CD1c-positive myeloid dendritic cell (primary cell): ENCODE measurements around the gene CIAO3.
A peak's percentile ranks its signal among the peaks of the same experiment; 100 is the strongest.
"Not testable (repeated sequence)": the region's sequence is repeated elsewhere in the genome, so short reads cannot be mapped to it uniquely, and the experiment has no call there.

ENCODE experiments used
- DNase-seq: peaks from one replicate; pipeline ENCODE4 v3.0.0-alpha.2; 2016; ENCODE audit errors: extremely low spot score

Gene CIAO3

DNA sequence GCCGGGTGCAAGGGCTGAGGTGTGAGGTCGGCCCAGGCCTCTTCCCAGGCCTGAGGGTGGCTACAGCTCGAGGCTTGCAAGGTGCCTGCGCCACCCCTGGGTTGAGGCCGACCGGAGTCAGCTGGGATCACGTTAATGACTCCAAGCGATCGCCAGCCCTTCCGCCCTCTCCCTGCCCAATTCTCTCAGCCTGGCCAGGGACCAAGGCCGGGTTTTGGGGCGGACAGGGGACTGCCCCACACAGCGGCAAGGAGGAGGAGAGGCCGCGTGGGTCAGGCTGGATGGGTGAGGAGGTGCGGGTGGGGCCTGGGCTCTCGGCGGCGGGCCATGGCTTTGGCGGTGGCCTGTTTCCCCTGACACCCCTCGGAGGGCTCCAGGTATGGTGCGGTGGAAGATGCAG is 47.4 kb downstream of the CIAO3 start:
- DNase-seq, result no peak

DNA sequence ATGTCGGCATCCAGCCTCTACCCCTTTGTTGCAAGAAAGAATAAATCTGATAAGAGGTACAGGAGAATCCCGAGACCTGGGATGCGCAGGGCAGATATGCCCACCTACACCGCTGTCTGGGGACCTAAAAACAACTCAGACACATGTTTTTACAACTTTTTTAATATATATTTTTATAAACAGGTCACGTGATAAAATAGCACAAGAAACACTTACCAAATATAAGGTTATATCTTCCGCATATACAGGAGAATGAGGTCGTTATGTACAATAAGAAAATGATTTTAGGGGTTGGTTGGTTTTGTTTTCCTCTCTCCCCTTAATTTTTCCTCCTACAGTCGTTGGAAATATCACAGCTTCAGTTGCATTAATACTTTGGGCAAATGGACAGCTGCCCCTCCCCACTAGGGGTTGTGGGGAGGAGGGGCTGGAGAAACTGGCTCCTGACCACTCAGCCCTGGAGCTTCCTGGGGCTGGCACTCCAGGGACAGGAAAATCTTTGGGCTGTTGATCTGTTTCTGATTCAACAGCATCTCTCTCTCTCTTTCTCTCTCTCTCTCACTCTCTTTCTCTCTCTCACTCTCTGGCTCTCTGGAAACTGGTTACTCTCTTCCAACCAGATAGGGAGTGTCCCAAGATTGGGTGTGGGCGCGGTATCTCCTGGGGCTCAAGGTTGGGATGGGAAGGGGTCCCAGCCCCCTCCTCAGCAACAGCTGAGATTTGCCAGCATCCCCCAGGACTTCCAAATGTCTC is 48.3 kb downstream of the CIAO3 start:
- no peak for DNase-seq

DNA sequence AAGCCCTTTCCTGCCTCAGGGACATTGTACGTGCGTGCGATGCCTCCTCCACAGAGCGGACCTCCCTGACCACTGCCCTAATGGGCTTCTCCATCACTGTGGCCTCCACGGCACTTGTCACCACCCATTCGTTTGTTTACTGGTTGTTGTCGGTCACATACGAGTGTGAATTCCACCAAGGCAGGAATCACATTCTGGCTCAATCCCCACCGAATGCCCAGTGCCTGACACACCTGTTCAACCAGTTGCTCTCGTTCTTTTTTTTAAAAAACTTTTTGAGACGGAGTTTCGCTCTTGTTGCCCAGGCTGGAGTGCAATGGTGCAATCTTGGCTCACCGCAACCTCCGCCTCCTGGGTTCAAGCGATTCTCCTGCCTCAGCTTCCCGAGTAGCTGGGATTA is 49.6 kb downstream of the CIAO3 start:
- not testable (repeated sequence) for DNase-seq

- no peak for DNase-seq
These were observed 51.5 kb downstream of the CIAO3 start for GRCh38 chr16:689175-689897.

GRCh38 chr16:687499-687898 is 53.3 kb downstream of the CIAO3 start:
- DNase-seq, result no peak

- DNase-seq, result no peak
These were observed 54.1 kb downstream of the CIAO3 start for GRCh38 chr16:686459-687260.

GRCh38 chr16:685967-686366 is 54.8 kb downstream of the CIAO3 start:
- DNase-seq, result peak; percentile 32

DNA sequence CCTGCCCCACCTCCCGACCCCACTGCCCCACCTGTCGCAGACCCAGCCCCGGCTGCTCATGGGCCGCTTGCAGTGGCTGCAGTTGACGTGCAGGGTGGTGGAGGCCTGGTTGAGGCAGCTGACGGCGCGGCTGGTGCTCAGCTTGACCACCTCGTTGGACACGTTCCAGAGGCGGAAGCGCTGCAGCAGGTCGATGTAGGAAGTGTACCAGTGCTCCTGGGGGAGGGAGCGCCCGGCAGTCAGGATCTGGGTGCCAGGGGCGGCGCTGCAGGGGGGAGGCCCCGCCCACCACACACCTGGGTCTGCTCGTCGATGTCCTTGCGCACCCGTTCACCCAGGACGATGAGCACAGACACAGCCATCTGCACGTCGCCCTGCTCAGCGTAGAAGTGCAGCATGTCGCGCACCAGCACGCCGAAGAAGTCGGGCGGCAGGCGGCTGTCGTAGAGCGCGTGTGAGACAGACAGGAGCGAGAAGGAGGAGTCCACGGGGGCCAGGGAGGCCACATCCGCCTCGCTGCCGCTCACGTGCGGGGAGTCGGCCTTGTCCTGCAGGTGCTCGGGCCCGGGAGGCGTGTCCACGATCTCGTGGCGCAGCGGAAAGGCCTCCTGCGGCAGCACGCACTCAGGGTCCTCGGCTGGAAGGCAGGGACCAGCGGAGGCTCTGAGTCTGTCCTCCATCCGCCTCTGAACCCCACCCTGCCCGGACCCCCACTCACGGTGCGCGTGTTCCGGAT is 55.7 kb downstream of the CIAO3 start:
- DNase-seq, result no peak

DNA sequence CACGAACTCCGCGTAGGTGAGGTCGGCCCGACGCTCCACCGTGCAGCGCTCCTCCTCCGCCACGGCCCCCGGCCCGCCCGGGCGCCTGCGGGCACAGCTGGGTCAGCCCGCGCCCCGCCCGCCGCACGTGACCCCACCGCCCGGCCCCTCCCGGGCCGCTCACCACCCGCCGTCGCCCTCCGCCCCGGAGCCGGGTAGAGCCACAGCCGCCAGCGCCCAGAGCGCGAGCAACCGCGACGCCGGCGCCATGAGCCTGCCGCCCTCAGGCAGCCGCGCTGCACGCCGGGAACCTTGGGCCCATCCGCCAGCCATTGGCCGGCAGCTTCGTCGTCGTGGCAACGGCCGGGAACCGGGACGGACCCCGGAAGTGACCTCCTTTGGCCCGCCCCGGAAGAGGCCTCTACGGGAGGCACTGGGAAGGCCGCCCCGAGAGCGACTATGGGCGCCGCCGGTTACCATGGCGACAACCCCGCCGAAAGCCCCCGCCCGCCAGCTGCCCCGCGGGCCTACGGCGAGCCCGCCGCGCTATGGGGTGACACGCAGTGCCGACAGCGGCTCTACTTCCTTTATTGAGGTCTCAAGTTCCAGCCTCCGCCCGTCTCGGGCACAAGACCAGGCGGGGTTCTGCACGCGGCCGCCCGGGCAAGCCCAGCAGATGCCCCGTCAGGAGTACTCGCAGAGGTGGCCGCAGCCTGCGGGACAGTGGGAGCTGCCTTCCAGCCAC is 56.6 kb downstream of the CIAO3 start, which contains the start of gene JMJD8:
TSS of gene JMJD8 (minus strand) at position 264 of the 724 bp plus-strand sequence. CDS start at position 249, 15 bp downstream.
- DNase-seq, result peak; percentile 98

DNA sequence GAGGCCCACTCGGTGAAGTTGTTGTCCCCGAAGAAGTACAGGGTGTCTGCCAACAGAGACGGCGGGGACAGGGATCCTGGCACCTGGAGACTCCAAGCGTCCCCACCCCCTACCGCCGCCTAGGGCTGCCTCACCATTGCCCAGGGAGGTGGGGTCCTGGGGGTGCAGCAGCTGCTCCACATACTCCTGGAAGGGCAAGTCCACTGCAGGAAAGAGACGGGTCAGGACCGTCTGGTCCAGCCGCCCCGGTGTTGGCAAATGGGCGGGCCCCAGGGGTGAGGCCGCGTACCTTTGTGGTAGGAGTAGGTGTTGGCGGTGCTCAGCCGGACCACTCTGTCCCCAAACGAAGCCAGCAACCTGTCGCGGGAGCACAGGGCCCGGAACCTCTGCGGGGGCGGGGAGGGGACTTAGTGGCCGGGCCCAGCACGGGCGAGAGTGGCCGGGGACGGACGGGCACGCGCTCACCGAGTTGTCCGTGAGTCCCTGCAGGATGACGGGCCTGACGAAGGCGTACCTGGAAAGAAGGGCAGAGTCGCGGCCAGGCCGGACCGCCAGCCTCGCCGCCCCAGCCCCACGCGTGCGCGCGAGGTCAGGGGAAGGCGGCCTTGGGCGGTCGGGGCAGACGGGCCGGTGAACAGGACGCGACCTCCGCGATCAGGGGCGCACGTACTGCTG is 57.3 kb downstream of the CIAO3 start:
- DNase-seq, result no peak

DNA sequence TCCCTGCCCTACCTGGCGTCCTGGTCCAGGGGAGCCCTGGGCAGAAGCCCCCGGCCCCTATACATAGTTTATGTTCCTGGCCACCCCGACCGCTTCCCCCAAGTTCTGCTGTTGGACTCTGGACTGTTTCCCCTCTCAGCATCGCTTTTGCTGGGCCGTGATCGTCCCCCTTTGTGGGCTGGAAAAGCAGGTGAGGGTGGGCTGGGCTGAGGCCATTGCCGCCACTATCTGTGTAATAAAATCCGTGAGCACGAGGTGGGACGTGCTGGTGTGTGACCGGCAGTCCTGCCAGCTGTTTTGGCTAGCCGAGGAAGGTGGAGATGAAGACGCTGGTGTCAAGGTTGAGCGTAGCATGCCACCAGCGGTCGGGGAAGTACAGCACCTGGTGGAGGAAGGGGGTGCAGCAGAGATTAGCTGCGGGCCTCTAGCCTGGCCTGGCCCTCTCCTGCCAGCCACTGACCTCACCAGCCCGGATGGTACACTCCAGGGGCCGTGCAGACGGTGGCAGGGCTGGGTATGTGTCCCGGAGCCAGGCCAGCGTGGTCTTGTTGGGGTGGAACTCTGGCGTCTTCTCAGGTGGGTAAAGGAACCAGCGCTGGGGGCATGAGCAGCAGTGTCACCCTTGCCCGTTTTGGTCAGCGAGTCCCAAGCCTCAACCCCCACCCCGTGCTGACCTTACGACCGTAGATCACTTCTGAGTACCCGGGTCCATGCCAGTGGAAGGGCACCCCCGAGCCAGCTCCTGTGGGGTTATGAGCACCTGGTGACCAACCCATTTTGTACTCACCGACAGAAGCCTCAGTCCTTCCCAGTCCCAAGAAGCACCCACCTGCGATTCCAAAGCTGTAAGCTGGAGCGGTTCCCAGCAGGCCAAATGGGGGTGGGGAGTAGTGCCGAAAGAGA is 58.1 kb downstream of the CIAO3 start:
- no peak for DNase-seq

- DNase-seq, result no peak
These were observed 58.9 kb downstream of the CIAO3 start for GRCh38 chr16:681746-682427.

DNA sequence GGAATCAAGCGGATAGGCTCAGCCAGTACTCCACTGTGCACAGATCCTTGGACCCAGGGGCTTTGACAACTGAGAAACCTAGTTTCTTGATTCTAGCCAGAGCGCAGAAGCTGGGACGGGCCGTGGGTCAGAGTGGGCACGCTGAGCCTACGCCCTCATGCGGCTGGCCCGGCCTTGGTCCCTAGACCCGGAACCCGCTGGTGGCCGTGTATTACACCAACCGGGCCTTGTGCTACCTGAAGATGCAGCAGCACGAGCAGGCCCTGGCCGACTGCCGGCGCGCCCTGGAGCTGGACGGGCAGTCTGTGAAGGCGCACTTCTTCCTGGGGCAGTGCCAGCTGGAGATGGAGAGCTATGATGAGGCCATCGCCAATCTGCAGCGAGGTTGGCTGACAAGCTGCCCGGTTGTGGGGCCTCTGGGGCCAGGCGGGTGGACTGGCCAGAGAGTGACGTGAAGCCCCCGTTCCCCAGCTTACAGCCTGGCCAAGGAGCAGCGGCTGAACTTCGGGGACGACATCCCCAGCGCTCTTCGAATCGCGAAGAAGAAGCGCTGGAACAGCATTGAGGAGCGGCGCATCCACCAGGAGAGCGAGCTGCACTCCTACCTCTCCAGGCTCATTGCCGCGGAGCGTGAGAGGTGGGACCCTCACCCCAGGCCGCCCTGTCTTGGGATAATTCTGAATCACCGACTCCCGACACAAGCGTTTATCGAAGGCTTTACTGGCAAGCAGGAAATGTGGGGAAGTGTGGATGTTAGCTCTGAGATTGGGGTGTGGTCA is 59.6 kb downstream of the CIAO3 start:
- DNase-seq, result peak; percentile 45

DNA sequence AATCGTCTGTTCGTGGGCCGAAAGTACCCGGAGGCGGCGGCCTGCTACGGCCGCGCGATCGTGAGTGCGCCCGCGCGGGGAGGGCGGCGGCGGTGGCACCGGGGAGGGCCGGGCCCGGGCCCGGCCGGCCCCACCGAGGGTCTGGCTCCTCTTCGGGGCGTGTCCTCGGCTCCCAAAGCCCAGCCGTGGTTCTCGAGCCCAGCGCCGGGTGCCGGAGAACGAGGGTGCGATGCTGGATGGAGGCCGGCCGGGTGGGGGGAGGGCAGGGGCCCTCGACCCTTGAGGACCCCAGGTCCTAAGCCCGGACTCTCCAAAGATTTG is 60.2 kb downstream of the CIAO3 start:
- DNase-seq, result no peak

DNA sequence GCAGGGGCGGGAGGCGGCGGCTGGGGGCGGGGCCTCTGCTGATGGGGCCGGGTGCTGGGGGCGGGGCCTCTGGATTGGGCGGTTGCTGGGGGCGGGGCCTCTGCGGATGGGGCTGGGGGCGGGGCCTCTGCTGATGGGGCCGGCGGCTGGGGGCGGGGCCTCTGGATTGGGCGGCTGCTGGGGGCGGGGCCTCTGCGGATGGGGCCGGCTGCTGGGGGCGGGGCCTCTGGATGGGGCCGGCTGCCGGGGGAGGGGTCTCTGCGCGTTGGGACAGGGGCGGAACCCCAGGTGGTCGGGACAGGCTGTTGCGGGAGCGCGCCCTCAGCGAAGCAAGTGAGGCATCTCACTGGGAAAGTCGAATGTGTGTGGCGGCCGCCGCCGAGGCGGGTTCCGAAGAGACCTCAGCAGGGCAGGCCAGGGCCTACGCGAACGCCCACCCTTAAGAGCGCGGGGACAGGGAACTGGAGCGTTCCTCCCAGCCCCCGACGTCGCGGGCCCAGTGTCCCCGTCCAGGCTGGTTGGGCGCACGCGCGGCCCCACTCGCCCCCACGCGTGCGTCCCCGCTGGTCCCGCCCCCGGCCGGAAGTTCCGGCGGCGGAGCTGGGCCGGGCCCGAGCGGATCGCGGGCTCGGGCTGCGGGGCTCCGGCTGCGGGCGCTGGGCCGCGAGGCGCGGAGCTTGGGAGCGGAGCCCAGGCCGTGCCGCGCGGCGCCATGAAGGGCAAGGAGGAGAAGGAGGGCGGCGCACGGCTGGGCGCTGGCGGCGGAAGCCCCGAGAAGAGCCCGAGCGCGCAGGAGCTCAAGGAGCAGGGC is 60.8 kb downstream of the CIAO3 start, which contains the start of gene STUB1:
TSS of gene STUB1 (plus strand) at position 597 of the 811 bp plus-strand sequence. CDS start at position 713, 116 bp downstream.
- peak; percentile 95 for DNase-seq
